Motor neuron (in vitro differentiated cells): ENCODE results near the gene GATAD2B. TPM values are rescaled to one million over a fixed set of nuclear protein-coding genes. Genes with fewer than 3 reads are reported as not detected.

Source experiments
- ATAC-seq, 8 experiments: fragments of 200-7000 bp; cut with Tn5 transposase; replicated peaks in 6 of 8; 2 replicates each; pipeline ENCODE4 v1.8.0; 2021; ENCODE audit warnings: mild to moderate bottlenecking in 8 of 8, moderate library complexity in 8 of 8
- H3K27ac ChIP-seq, 2 donors: fragments of 250-450 bp; sonication (Bioruptor Pico); 2 replicates each; pipeline ENCODE4 v1.9.0; 2021; ENCODE audit warnings: antibody characterized with exemption in 2 of 2, mild to moderate bottlenecking in 2 of 2, moderate library complexity in 1 of 2
- H3K4me1 ChIP-seq, 2 donors: fragments of 250-450 bp; sonication (Bioruptor Pico); replicated peaks in 1 of 2; 2 replicates each; pipeline ENCODE4 v1.6.1; 2021; ENCODE audit warnings: antibody characterized with exemption in 2 of 2, mild to moderate bottlenecking in 2 of 2, moderate library complexity in 1 of 2
- H3K4me3 ChIP-seq, 5 donors: fragments of 250-450 bp; sonication (Bioruptor Pico); 2 replicates each; pipeline ENCODE4 v1.9.0; 2021; ENCODE audit warnings: antibody characterized with exemption in 5 of 5, mild to moderate bottlenecking in 5 of 5, moderate library complexity in 4 of 5
- WGBS, 10 experiments: fragments of 450-650 bp; shearing (Covaris generic); methylation state at CpG; one replicate each; pipeline ENCODE4 v1.0.0; 2022; 5-methylcytosine and 5-hydroxymethylcytosine counted together
- in situ Hi-C, 9 experiments: fragments of 400-800 bp; cut with MboI; loops; one replicate each; pipeline ENCODE4 v1.15.0; 2021; ENCODE audit warnings: low sequenced_read_pairs in 9 of 9, low pct_unique_long_range_greater_than_20kb in 2 of 9; ENCODE audit not compliant: unreplicated experiment in 9 of 9
- total RNA-seq, 8 experiments: library from RNA; unstranded; fragments of 300-600 nt; gene quantifications; 2 replicates each; pipeline versions ENCODE4 v1.2.3 to v1.2.4, GENCODE V29; 2022

GATAD2B gene
- total RNA-seq, 8 experiments from 2014 or later = 6.6 to 36.5 (median 23.7) TPM

- in situ Hi-C loops = loop anchor here in 2 of 9 experiments (25.0 kb wide), 1 partner anchor 135 kb away; the partner anchor contains the start of gene DENND4B (in 2 of the 2)
- WGBS, 10 experiments = 63 to 100% (median 90%) methylated on average over 1 to 7 of the region's 7 CpGs; no CpG with 5 or more reads in 4 of the 10 experiments
- peaks cover 20 to 26% of the 10 kb centered on the region in 2 donors for H3K4me1 ChIP-seq
- no peak for ATAC-seq
- no peak overlapping the region for H3K27ac ChIP-seq
- H3K4me3 ChIP-seq = no peak overlapping the region
Observed at GRCh38 chr1:153801786-153802697, 120.7 kb downstream of the GATAD2B start.

DNA sequence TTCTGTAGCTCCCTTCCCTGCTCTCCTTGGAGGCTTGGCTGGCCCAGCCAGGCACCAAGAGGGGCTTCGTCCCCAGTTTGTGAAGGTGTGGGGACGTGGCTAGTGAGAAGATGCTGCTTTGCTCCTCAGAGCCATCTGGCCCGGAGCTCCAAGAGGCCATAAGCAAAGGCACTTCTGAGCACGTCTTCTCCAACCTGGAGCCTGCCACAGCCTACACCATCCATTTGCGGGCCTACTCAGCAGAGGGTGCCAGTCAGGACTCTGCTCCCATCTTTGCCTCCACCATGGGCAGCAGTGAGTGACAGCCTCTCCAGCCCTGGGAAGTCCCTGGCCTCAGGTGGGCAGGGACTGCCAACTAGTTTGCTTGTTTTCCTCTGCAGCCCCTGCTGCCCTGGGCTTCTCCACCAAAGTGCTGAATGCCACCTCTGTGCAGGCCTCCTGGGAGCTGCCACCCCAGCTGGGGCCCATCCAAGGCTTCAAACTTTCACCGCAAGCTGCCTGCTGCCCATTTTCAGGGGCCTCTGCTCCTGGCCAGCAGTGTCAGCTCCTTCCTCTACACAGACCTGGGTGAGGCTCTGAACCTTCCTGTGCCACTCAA lies 121.6 kb downstream of the GATAD2B start:
- H3K27ac ChIP-seq = no peak overlapping the region
- no peak overlapping the region for H3K4me3 ChIP-seq
- 92 to 100% (median 94%) methylated on average over 2 to 6 of the region's 6 CpGs; no CpG with 5 or more reads in 7 of the 10 experiments for WGBS, 10 experiments
- in situ Hi-C loops = loop anchor here in 2 of 9 experiments (25.0 kb wide), 1 partner anchor 136 kb away; the partner anchor contains the start of gene DENND4B (in 2 of the 2)
- no peak for ATAC-seq
- H3K4me1 ChIP-seq = peaks cover 15 to 28% of the 10 kb centered on the region in 2 donors

DNA sequence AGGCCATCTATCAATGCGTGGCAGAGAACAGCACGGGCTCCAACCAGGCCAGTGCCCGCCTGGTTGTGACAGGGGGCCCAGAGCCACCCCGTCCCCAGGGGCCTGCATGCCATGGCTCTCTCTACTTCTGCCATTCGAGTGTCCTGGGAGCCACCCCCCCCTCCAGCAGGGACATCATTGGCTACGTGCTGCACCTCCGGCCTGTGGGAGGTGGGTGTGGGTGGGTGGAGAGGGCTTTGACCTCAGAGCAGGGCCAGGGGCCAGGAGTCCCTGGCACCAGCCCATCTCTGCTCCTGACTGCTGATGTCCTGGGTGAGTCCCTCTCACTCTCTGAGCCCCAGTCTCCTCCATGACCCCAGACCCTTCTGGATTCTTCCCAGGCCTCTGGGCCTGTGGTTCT lies 122.3 kb downstream of the GATAD2B start:
- no peak overlapping the region for H3K27ac ChIP-seq
- H3K4me3 ChIP-seq = no peak overlapping the region
- in situ Hi-C loops = loop anchor here in 2 of 9 experiments (25.0 kb wide), 1 partner anchor 137 kb away; the partner anchor contains the start of gene DENND4B (in 2 of the 2)
- peaks cover 15 to 28% of the 10 kb centered on the region in 2 donors for H3K4me1 ChIP-seq
- WGBS, 10 experiments = 100% methylated on average over 3 of the region's 7 CpGs; no CpG with 5 or more reads in 9 of the 10 experiments
- no peak for ATAC-seq

DNA sequence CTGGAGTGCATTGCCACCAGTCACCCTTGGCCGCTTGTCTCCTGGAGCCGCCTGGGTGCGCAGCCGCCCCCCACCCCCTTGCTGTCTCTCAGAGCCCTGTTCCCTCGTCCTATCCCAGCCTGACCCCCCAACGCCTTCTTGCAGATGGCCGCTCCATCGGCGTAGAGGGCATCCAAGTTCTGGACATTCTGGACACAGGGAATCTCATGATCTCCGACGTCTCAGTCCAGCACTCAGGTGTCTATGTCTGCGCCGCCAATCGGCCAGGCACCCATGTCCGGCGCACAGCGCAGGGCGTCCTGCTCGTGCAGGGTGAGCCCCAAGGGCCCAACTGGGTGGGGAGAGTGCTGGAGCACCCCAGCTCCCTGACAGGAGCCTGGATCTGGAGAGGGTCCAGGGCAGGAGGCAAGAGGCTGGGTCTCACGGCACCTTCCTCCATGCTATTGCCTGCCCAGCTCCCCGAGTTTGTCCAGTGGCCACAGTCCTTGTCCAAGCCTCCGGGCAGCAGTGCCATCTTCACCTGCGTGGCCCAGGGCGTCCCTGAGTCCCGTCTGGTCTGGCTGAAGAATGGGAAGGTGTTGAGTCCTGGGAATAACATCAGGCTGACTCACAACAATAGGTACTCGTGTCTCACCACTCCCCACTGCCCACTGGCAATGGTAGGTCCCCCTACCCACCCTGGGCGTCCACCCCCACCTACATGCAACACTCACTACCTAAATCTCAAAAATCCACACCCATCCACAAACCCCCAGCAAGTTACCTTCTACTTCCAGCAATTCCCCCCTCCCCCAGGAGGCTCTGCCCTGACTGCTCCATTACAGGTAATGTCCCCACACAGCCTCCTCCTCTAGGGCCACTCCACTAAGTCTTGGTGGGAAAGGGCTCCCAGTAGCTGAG lies 123.0 kb downstream of the GATAD2B start:
- no peak for ATAC-seq
- Histone ChIP-seq H3K4me3 (no peak overlapping the region), H3K4me1 (peaks cover 16 to 28% of the 10 kb centered on the region in 2 donors), H3K27ac (no peak overlapping the region)
- in situ Hi-C loops = loop anchor here in 2 of 9 experiments (25.0 kb wide), 1 partner anchor 137 kb away; the partner anchor contains the start of gene DENND4B (in 2 of the 2)
- 80 to 100% (median 98%) methylated on average over 1 to 16 of the region's 27 CpGs; no CpG with 5 or more reads in 6 of the 10 experiments for WGBS, 10 experiments

GRCh38 chr1:153799016-153799415 lies 123.8 kb downstream of the GATAD2B start:
- 67 to 100% (median 90%) methylated on average over 1 to 4 of the region's 4 CpGs; no CpG with 5 or more reads in 1 of the 10 experiments for WGBS, 10 experiments
- ATAC-seq = no peak
- Histone ChIP-seq H3K4me3 (no peak overlapping the region), H3K4me1 (peaks cover 24 to 36% of the 10 kb centered on the region in 2 donors), H3K27ac (no peak overlapping the region)
- in situ Hi-C loops = no loop called here

- in situ Hi-C loops = no loop called here
- Histone ChIP-seq H3K27ac (no peak overlapping the region), H3K4me3 (no peak overlapping the region), H3K4me1 (peaks cover 30 to 42% of the 10 kb centered on the region in 2 donors)
- ATAC-seq = no peak
- 0 to 89% (median 76%) methylated on average over 1 to 3 of the region's 3 CpGs; no CpG with 5 or more reads in 6 of the 10 experiments for WGBS, 10 experiments
Observed at GRCh38 chr1:153798468-153798780, 124.3 kb downstream of the GATAD2B start.

DNA sequence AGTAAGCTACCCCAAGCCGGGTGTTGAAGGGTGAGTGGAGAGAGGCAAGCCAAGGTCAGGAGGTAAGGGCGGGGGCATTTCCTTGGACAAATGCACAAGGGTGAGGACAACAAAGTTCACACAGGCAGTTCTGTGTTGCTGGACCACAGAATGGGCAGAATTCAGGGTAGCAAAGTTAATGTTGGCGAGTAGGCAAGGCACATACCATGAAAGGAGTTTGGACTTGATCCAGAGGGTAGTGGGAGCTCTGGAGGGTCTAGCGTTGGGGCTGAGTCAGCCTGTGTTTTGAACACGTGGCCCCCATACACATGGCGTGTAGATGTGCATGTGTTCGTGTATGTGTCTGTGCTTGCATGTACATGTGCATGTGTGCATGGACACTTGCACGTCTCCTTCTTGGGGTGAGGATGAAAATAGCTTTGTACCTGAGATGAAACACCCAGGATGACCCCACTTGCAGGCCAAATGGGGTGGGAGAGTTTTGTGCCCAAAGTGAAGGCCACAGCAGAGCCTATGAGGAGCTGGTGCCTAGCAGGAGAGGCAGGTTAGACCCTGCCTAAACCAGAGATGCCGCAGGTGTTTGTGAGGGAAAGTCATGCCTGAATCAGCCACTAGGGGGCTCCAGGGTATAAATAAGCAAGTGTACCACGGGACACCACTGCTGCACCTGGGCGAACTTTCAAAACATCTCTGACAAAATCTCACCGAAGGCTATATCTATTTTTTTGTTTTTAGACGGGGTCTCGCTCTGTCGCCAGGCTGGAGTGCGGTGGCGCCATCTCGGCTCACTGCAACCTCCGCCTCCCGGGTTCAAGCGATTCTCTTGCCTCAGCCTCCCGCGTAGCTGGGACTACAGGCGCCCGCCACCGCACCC lies 125.7 kb downstream of the GATAD2B start:
- Histone ChIP-seq H3K4me1 (peaks cover 43 to 56% of the 10 kb centered on the region in 2 donors), H3K27ac (no peak overlapping the region), H3K4me3 (no peak overlapping the region)
- peak in 3 of 8 experiments; percentile 57 to 79 (median 70) for ATAC-seq
- WGBS, 10 experiments = 12 to 95% (median 65%) methylated on average over 3 to 18 of the region's 26 CpGs; no CpG with 5 or more reads in 2 of the 10 experiments
- in situ Hi-C loops = no loop called here

DNA sequence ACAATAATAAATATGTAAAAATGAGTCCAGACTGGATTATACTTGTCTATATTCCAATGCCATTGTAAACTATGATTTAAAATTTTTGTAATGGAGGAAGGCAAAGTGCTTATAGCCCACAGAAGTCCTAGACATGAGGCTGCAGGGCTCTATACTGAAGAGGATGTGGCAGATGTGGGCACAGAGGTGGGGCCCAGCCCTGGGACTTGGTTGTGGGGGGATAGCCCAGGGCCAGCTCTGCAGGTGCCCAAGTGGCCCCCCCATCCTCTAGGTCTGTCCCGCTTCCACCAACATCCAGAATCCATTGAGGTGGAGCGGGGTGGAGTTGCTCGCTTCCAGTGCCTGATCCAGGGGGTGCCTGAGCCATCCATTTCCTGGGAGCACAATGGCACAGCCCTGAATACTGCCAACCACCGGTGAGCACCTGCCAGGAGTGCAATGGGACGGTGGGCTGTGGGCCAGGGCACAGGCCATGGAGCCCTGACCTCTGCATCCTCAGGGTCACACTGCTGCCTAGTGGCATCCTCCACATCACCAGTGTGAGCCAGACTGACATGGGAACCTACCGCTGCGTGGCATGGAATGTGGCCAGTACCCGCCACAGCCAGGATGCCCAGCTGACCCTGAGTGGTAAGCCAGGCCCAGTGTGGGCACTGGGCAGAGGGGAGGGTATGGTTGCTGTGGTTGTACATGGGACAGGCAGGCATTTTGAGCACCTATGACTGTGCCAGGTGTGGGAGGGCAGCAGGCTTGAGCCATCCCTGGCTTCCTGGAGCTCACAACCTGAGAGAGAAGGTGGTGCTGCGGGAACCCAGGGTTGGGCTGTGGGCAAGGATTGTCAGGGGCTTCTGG lies 126.6 kb downstream of the GATAD2B start:
- H3K27ac ChIP-seq = peak overlapping the region; percentile 84 to 94
- WGBS, 10 experiments = 71 to 100% (median 85%) methylated on average over 1 to 7 of the region's 9 CpGs; no CpG with 5 or more reads in 4 of the 10 experiments
- H3K4me3 ChIP-seq = no peak overlapping the region
- in situ Hi-C loops = no loop called here
- H3K4me1 ChIP-seq = peaks cover 48 to 60% of the 10 kb centered on the region in 2 donors
- ATAC-seq = no peak

- Histone ChIP-seq H3K4me3 (peak overlapping the region in 2 of 5 donors; percentile 6 to 21), H3K27ac (peak overlapping the region; percentile 84 to 94), H3K4me1 (peaks cover 48 to 60% of the 10 kb centered on the region in 2 donors)
- 55 to 72% (median 62%) methylated on average over 5 to 14 of the region's 18 CpGs; no CpG with 5 or more reads in 6 of the 10 experiments for WGBS, 10 experiments
- in situ Hi-C loops = no loop called here
- peak in 5 of 8 experiments; percentile 38 to 55 (median 46) for ATAC-seq
Observed at GRCh38 chr1:153795330-153795837, 127.4 kb downstream of the GATAD2B start.

DNA sequence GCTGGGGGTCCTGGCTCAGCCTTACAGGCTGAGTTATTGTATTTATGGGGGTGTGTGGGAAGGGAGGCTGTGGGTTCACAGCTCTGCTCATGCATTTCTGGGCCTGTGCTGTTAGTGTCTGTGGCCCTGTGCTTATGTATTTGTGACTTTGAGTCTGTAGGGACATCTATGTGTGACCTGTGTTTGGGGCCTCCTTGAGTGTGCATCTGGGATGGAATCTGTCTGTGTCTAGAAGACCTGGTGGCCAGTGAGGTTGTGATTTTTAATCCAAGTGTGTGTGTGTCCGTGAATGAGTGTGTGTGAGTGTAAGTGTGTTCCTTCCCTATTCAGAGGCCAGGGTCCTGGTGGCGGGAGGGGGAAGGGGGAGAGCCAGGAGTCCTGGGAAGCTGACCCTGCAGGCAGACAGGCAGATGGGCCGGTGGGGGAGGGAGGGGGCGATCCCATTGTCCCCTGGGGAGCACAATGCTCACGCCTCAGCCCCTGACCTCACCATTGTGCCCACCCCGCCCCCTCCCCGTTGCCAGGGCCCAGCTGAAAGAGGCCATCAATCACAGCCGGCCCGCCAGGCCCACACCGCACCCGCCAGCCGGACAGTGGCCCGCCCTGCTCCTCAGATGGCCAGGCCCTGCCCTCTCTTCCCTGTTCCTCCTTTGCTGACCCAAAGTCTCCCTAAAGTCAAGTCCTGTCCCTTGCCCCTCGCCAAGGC lies 128.0 kb downstream of the GATAD2B start:
- H3K4me1 ChIP-seq = peaks cover 48 to 60% of the 10 kb centered on the region in 2 donors
- 0% methylated on average over 1 of the region's 14 CpGs; no CpG with 5 or more reads in 8 of the 10 experiments for WGBS, 10 experiments
- in situ Hi-C loops = no loop called here
- H3K27ac ChIP-seq = peak overlapping the region; percentile 84 to 94
- ATAC-seq = peak in 7 of 8 experiments; percentile 4 to 83 (median 80)
- H3K4me3 ChIP-seq = peak overlapping the region in 3 of 5 donors; percentile 7 to 23 (median 16)
